Neuronal stem cell (in vitro differentiated cells): ENCODE results near the gene HERPUD2.

ENCODE experiments used
- DNase-seq: peaks from one replicate; pipeline ENCODE4 v3.0.0-alpha.2; 2013; ENCODE audit warnings: low spot score
- H2AFZ ChIP-seq: one replicate; pipeline ENCODE4 v1.6.1; 2013; ENCODE audit warnings: mild to moderate bottlenecking, low read length, inconsistent platforms
- H2AK5ac ChIP-seq: 2 replicates; pipeline ENCODE4 v1.6.1; 2013; ENCODE audit warnings: low read depth, mild to moderate bottlenecking, inconsistent platforms, low read length, moderate library complexity, mixed read lengths
- H2BK120ac ChIP-seq: 2 replicates; pipeline ENCODE4 v1.6.1; 2013; ENCODE audit warnings: low read depth, mild to moderate bottlenecking, inconsistent platforms, low read length, moderate library complexity, mixed read lengths
- H2BK12ac ChIP-seq: one replicate; pipeline ENCODE4 v1.6.1; 2013; ENCODE audit warnings: low read length, inconsistent platforms
- H2BK15ac ChIP-seq: 2 replicates; pipeline ENCODE4 v1.6.1; 2013; ENCODE audit warnings: mild to moderate bottlenecking, low read length, inconsistent platforms, mixed read lengths
- H2BK5ac ChIP-seq: one replicate; pipeline ENCODE4 v1.6.1; 2013; ENCODE audit warnings: inconsistent platforms, mild to moderate bottlenecking, low read length, moderate library complexity
- H3K14ac ChIP-seq: one replicate; pipeline ENCODE4 v1.6.1; 2013; ENCODE audit warnings: low read length, inconsistent platforms
- H3K18ac ChIP-seq: 2 replicates; pipeline ENCODE4 v1.6.1; 2013; ENCODE audit warnings: low read length, inconsistent platforms
- H3K23ac ChIP-seq: 2 replicates; pipeline ENCODE4 v1.6.1; 2013; ENCODE audit warnings: low read depth, mild to moderate bottlenecking, mixed read lengths, low read length, inconsistent platforms; ENCODE audit not compliant: poor library complexity
- H3K27ac ChIP-seq: replicated peaks from 3 replicates; pipeline ENCODE4 v1.5.1; 2013; ENCODE audit warnings: low read length, inconsistent platforms
- H3K27me3 ChIP-seq, 3 experiments: 2 replicates each; pipeline ENCODE4 v1.6.1; 2013; ENCODE audit warnings: low read length in 3 of 3, mild to moderate bottlenecking in 2 of 3, inconsistent platforms in 1 of 3, low read depth in 1 of 3, mixed read lengths in 1 of 3, moderate library complexity in 1 of 3; ENCODE audit not compliant: control insufficient read depth in 3 of 3, insufficient read depth in 3 of 3
- H3K36me3 ChIP-seq, 2 donors: replicated peaks in 1 of 2; 2 replicates each; pipeline ENCODE4 v1.6.1; 2013; ENCODE audit warnings: low read length in 2 of 2; ENCODE audit not compliant: control insufficient read depth in 2 of 2, insufficient read depth in 2 of 2
- H3K4ac ChIP-seq: 2 replicates; pipeline ENCODE4 v1.6.1; 2013; ENCODE audit warnings: inconsistent platforms, mild to moderate bottlenecking, low read length, moderate library complexity
- H3K4me1 ChIP-seq, 2 donors: 1 replicate in 1 of 2; 2 replicates in 1 of 2; pipeline ENCODE4 v1.6.1; 2013; ENCODE audit warnings: low read length in 2 of 2, low read depth in 1 of 2; ENCODE audit not compliant: control insufficient read depth in 2 of 2, insufficient read depth in 1 of 2
- H3K4me2 ChIP-seq: one replicate; pipeline ENCODE4 v1.6.1; 2013; ENCODE audit warnings: mild to moderate bottlenecking, low read length, inconsistent platforms; ENCODE audit not compliant: insufficient read depth, poor library complexity, severe bottlenecking
- H3K4me3 ChIP-seq, 2 donors: 2 replicates each; pipeline ENCODE4 v1.5.1; 2013; ENCODE audit warnings: low read length in 2 of 2, mild to moderate bottlenecking in 2 of 2, inconsistent platforms in 1 of 2, moderate library complexity in 1 of 2
- H3K79me1 ChIP-seq: one replicate; pipeline ENCODE4 v1.6.1; 2013; ENCODE audit warnings: low read depth, mild to moderate bottlenecking, inconsistent platforms, low read length, moderate library complexity
- H3K9ac ChIP-seq: one replicate; pipeline ENCODE4 v1.6.1; 2013; ENCODE audit warnings: mild to moderate bottlenecking, low read depth, low read length, inconsistent platforms; ENCODE audit not compliant: poor library complexity
- H3K9me3 ChIP-seq, 2 donors: replicated peaks in 1 of 2; 2 replicates each; pipeline versions ENCODE3 to v1.6.1; 2013; ENCODE audit warnings: low read length in 2 of 2, mild to moderate bottlenecking in 2 of 2, inconsistent platforms in 1 of 2, low read depth in 1 of 2, mixed read lengths in 1 of 2, moderate library complexity in 1 of 2; ENCODE audit not compliant: control insufficient read depth in 2 of 2, insufficient read depth in 1 of 2
- H4K8ac ChIP-seq: one replicate; pipeline ENCODE4 v1.6.1; 2013; ENCODE audit warnings: low read depth, mild to moderate bottlenecking, inconsistent platforms, low read length, moderate library complexity
- H4K91ac ChIP-seq: one replicate; pipeline ENCODE4 v1.6.1; 2013; ENCODE audit warnings: low read length, low read depth, mild to moderate bottlenecking, inconsistent platforms; ENCODE audit not compliant: poor library complexity
- WGBS, 2 donors: extraction: QIAGEN DNeasy Blood & Tissue Kit; methylation state at CpG; one replicate each; pipeline ENCODE4 v1.1.7; 2013; ENCODE audit warnings: missing lambda C conversion rate in 2 of 2, mixed read lengths in 1 of 2; ENCODE audit not compliant: insufficient read length in 2 of 2, insufficient replicate concordance in 1 of 2; ENCODE audit errors: extremely low coverage in 2 of 2; 5-methylcytosine and 5-hydroxymethylcytosine counted together

HERPUD2 gene

DNA sequence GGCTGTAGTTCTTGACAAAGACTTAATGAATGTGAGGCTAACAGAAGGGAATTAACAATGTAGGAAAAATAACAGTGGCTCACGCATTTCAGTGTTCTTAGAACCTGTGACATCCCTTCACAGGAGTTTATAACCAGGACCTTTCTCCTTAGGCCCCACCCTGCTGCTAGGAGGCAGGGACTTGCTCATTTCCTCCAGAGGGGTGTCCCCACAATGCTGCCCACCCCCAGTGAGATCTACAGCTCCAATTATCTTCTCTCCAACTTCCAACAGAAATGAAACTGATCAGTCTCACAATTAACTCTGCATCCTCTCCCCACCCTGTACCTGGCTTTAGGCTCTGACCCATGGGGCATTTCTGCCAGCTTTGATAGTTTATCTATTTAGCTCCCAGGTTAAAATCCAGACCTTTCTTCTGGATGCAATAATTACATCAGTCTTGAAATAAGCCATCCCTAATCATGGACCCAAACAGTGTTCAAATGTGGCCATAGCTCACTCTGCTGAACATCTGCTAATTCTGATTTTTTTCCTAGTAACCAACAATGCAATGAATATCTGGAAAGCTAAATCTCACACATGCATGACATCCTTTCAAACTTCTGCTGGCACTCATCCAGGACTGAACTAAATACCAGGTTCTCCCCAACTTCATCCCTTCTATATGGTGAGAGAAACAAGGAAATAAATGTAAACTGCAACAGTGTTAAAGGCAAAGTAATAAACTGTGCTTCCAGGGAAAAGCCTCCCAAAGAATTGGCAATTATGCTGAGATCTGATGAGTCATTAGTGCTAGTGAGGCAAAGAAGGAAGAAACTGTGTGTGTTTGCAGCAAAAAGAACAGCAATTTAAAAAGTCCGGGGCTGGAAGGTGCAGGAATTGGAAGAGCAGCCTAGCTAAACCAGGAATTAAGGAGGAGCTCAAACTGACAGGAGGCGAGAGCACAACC, 64.6 kb downstream of the HERPUD2 start:
- no peak overlapping the region for H3K9ac ChIP-seq
- H4K8ac ChIP-seq: no peak overlapping the region
- H3K27ac ChIP-seq: no peak overlapping the region

DNA sequence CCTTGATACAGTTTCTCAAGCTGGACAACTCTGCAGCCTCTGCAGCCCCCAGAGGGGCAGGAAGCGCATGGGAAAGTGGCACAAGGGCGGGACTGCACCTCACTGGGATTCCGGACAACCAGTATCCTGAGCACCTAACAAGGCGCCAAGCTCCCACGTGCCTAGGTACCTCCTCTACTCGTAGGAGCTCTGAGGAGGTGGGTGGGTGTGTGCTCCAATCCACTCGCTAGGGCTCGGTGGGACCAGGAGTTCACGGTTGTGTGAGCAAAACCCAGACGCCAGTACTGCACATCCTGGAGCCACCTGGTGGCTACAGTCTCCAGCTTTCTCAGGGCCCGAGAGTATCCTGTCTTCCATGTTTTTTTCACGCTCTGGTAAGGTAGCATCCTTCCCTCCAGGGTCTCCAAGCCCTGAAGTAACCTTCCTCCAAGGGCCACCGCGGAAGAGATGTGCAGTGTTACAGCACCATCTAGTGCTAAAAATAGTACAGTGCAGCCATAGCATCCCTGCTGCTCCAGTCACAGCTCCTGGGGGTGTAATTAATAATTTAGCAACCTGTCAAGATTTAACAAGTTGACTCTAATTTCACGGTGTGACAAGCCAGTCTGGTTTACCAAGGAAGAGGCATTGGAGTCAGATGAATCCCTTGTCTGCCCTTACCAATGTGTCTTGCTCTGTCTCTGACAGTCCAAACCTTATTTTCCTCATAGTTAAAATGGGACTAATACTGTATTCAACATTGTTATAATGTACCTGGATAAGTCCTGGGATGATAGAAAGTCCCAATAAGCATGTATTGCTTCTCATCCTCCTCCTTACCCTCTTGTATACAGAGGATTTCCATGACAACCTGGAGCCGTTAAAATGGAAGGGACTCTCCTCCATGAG, 70.4 kb downstream of the HERPUD2 start:
- H3K9ac ChIP-seq: no peak overlapping the region
- H3K27ac ChIP-seq: no peak overlapping the region
- H3K36me3 ChIP-seq: peaks cover 3 to 26% of the 10 kb centered on the region in 2 donors
- H2BK120ac ChIP-seq: no peak overlapping the region
- no peak overlapping the region for H4K8ac ChIP-seq
- no peak overlapping the region for H3K23ac ChIP-seq
- H2BK12ac ChIP-seq: no peak overlapping the region
- H3K4ac ChIP-seq: no peak overlapping the region
- no peaks in the 10 kb centered on the region for H3K79me1 ChIP-seq
- no peak overlapping the region for H2BK15ac ChIP-seq
- H2BK5ac ChIP-seq: no peak overlapping the region
- H3K4me2 ChIP-seq: no peak overlapping the region
- H3K4me3 ChIP-seq: no peak overlapping the region
- H2AFZ ChIP-seq: no peak overlapping the region
- peak overlapping the region; percentile 41 for H3K18ac ChIP-seq
- H3K4me1 ChIP-seq: peaks cover 0 to 3% of the 10 kb centered on the region in 2 donors
- peak; percentile 64 for DNase-seq
- H3K27me3 ChIP-seq: no peaks in the 10 kb centered on the region
- WGBS, 2 donors: no CpG with 5 or more reads among the region's 16 CpGs
- H3K9me3 ChIP-seq: no peaks in the 10 kb centered on the region
- no peak overlapping the region for H3K14ac ChIP-seq
- H4K91ac ChIP-seq: no peak overlapping the region
- no peak overlapping the region for H2AK5ac ChIP-seq

More for the DNA sequence above, 64.6 kb downstream of the HERPUD2 start:
- Histone ChIP-seq H3K23ac (no peak overlapping the region), H3K18ac (no peak overlapping the region), H2BK15ac (no peak overlapping the region), H3K4ac (no peak overlapping the region), H2BK5ac (no peak overlapping the region), H3K4me1 (no peaks in the 10 kb centered on the region), H3K4me2 (no peak overlapping the region), H4K91ac (no peak overlapping the region), H3K9me3 (no peaks in the 10 kb centered on the region), H3K14ac (no peak overlapping the region), H2BK12ac (no peak overlapping the region), H3K4me3 (no peak overlapping the region), H3K27me3 (no peaks in the 10 kb centered on the region), H2BK120ac (no peak overlapping the region), H2AK5ac (no peak overlapping the region), H3K79me1 (no peaks in the 10 kb centered on the region), H2AFZ (no peak overlapping the region), H3K36me3 (peaks cover 8 to 76% of the 10 kb centered on the region in 2 donors)
- DNase-seq: no peak
- WGBS, 2 donors: no CpG with 5 or more reads among the region's 3 CpGs

DNA sequence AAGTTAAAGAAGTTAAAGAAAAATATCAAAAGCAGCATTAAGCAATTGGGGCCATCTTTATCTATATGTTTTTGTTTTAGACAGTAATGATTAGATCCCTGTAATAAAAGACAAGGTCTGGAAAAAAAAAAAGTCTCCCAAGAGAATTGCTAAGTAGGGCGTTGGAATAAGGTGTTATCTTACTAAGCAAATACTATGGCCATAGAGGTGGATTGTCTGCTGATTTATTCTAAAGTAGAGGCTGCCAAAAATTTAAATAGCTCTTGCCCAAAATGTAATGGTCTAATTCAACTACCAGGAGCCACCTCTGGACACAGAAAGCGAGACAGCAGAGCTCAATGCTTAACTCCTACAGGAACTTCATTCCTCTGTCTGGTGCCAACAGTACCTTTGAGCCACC, 71.6 kb downstream of the HERPUD2 start:
- Histone ChIP-seq H3K4me2 (no peak overlapping the region), H2BK5ac (no peak overlapping the region), H3K27ac (no peak overlapping the region), H3K23ac (no peak overlapping the region), H3K79me1 (no peaks in the 10 kb centered on the region), H4K91ac (no peak overlapping the region), H3K4ac (no peak overlapping the region), H2BK12ac (no peak overlapping the region), H4K8ac (no peak overlapping the region), H2AFZ (no peak overlapping the region), H3K27me3 (no peaks in the 10 kb centered on the region), H3K36me3 (peaks cover 2 to 16% of the 10 kb centered on the region in 2 donors), H3K14ac (no peak overlapping the region), H3K9me3 (no peaks in the 10 kb centered on the region), H3K18ac (no peak overlapping the region), H2BK15ac (no peak overlapping the region), H2AK5ac (no peak overlapping the region), H3K4me1 (peaks cover 0 to 3% of the 10 kb centered on the region in 2 donors), H3K4me3 (no peak overlapping the region), H3K9ac (no peak overlapping the region), H2BK120ac (no peak overlapping the region)
- WGBS, 2 donors: no CpG with 5 or more reads among the region's 2 CpGs
- DNase-seq: no peak

DNA sequence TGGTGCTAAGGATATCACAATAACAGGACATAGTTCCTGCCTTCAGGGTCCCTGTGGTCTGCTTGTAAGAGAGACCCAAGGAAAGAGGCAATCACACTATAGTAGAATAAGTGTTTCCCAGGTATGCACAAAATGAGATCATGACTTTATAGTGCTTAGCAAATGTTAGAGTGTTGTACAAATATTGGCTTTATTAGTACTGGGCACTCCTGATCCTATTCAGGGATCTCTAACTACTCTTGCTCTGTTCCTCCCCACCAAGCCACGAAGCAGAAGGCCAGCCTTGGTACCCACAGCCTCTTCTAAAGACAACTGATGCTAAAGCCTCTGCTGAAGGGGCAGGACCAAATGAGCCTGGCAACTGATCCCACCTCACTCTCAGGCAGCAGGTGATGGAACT, 75.1 kb downstream of the HERPUD2 start:
- Histone ChIP-seq H3K4me1 (peaks cover 5 to 6% of the 10 kb centered on the region in 2 donors), H3K23ac (no peak overlapping the region), H2AK5ac (no peak overlapping the region), H4K8ac (no peak overlapping the region), H3K9me3 (no peaks in the 10 kb centered on the region), H3K18ac (no peak overlapping the region), H2BK12ac (no peak overlapping the region), H3K36me3 (no peaks in the 10 kb centered on the region), H2BK15ac (no peak overlapping the region), H3K27me3 (no peaks in the 10 kb centered on the region), H3K9ac (no peak overlapping the region), H3K27ac (no peak overlapping the region), H3K4me2 (no peak overlapping the region), H2AFZ (no peak overlapping the region), H3K4me3 (no peak overlapping the region), H2BK120ac (no peak overlapping the region), H3K4ac (no peak overlapping the region), H3K14ac (no peak overlapping the region), H2BK5ac (no peak overlapping the region), H3K79me1 (no peaks in the 10 kb centered on the region), H4K91ac (no peak overlapping the region)
- DNase-seq: no peak
- WGBS, 2 donors: no CpG with 5 or more reads among the region's 1 CpG
